GM19324 (cell line): ENCODE measurements around the gene MACF1.
A peak's percentile ranks its signal among the peaks of the same experiment; 100 is the strongest.
"Not testable (repeated sequence)": the region's sequence is repeated elsewhere in the genome, so short reads cannot be mapped to it uniquely, and the experiment has no call there.

Experiments
- ATAC-seq: cut with Tn5 transposase; IDR thresholded peaks from one replicate; pipeline ENCODE4 v1.9.1; 2021; ENCODE audit warnings: mild to moderate bottlenecking, moderate library complexity; ENCODE audit not compliant: unreplicated experiment, low FRiP score

The MACF1 gene

GRCh38 chr1:39501666-39502065 is 297.2 kb downstream of the MACF1 start:
- no peak for ATAC-seq

GRCh38 chr1:39504436-39504835 is 299.9 kb downstream of the MACF1 start:
- not testable (repeated sequence) for ATAC-seq

- ATAC-seq, result no peak
These were observed 300.8 kb downstream of the MACF1 start for GRCh38 chr1:39505289-39505688.

- ATAC-seq, result no peak
These were observed 302.9 kb downstream of the MACF1 start for GRCh38 chr1:39507230-39507928.

GRCh38 chr1:39508266-39508665 is 303.8 kb downstream of the MACF1 start:
- ATAC-seq, result no peak

GRCh38 chr1:39508857-39509305 is 304.4 kb downstream of the MACF1 start:
- ATAC-seq, result peak; percentile 17

- peak; percentile 55 for ATAC-seq
These were observed 305.0 kb downstream of the MACF1 start for GRCh38 chr1:39509360-39510009.

GRCh38 chr1:39510570-39511186 is 306.2 kb downstream of the MACF1 start:
- not testable (repeated sequence) for ATAC-seq

- not testable (repeated sequence) for ATAC-seq
These were observed 307.0 kb downstream of the MACF1 start for GRCh38 chr1:39511477-39511876.

- ATAC-seq, result not testable (repeated sequence)
These were observed 307.8 kb downstream of the MACF1 start for GRCh38 chr1:39512234-39512847.

GRCh38 chr1:39514710-39515124 is 310.2 kb downstream of the MACF1 start:
- not testable (repeated sequence) for ATAC-seq

GRCh38 chr1:39515131-39516086 is 310.9 kb downstream of the MACF1 start:
- not testable (repeated sequence) for ATAC-seq

- not testable (repeated sequence) for ATAC-seq
These were observed 312.3 kb downstream of the MACF1 start for GRCh38 chr1:39516841-39517240.

GRCh38 chr1:39517936-39518335 is 313.4 kb downstream of the MACF1 start:
- ATAC-seq, result not testable (repeated sequence)

GRCh38 chr1:39519376-39519775 is 314.9 kb downstream of the MACF1 start:
- ATAC-seq, result not testable (repeated sequence)

- ATAC-seq, result not testable (repeated sequence)
These were observed 317.7 kb downstream of the MACF1 start for GRCh38 chr1:39522221-39522620.

- ATAC-seq, result no peak
These were observed 318.4 kb downstream of the MACF1 start for GRCh38 chr1:39522661-39523567.

GRCh38 chr1:39524171-39524570 is 319.7 kb downstream of the MACF1 start:
- no peak for ATAC-seq
